ENCODE results near the gene GOT2. TPM values are rescaled to one million over a fixed set of nuclear protein-coding genes. Genes with fewer than 3 reads are reported as not detected.

The GOT2 gene
- polyA plus RNA-seq, 2 of the 4 experiments (the other 2 are of a cell fraction): 134 to 168 TPM

- H3K27ac ChIP-seq: no peak overlapping the region
- H3K4me1 ChIP-seq: no peaks in the 10 kb centered on the region
- no peak for TF ChIP-seq ATOH8 (CRISPR knock-in tag; IDR thresholded peaks at IDR 0.05; ENCODE audit: low read depth)
- no peak for TF ChIP-seq NPAS2 (CRISPR knock-in tag; IDR thresholded peaks at IDR 0.05; ENCODE audit: borderline replicate concordance)
- no peak for TF ChIP-seq SMC3 (IDR thresholded peaks at IDR 0.05)
- no peak for TF ChIP-seq E2F6 (IDR thresholded peaks at IDR 0.05; ENCODE audit: borderline replicate concordance, low read depth)
- TF ChIP-seq BHLHE40 (IDR thresholded peaks at IDR 0.05; ENCODE audit: low read depth, low read length): no peak
- no peak for TF ChIP-seq MAFK (IDR thresholded peaks at IDR 0.05; ENCODE audit: partially characterized antibody)
- no peak for TF ChIP-seq POLR2A (IDR thresholded peaks at IDR 0.05; ENCODE audit: low read length)
- no peak for TF ChIP-seq RARB (CRISPR knock-in tag; IDR thresholded peaks at IDR 0.05)
- no peak for TF ChIP-seq ZC3H11A (IDR thresholded peaks at IDR 0.05)
- TF ChIP-seq HDAC2 (IDR thresholded peaks at IDR 0.05): no peak
- TF ChIP-seq CHD2 (IDR thresholded peaks at IDR 0.05; ENCODE audit: low read length, partially characterized antibody): no peak
- TF ChIP-seq POLR2AphosphoS2 (conservative IDR thresholded peaks at IDR 0.05; ENCODE audit: low read length): no peak
- no peak for TF ChIP-seq MYC (IDR thresholded peaks at IDR 0.05; ENCODE audit: borderline replicate concordance, low read length)
- TF ChIP-seq RFX5 (IDR thresholded peaks at IDR 0.05): no peak
- no peak for TF ChIP-seq FOXS1 (CRISPR knock-in tag; IDR thresholded peaks at IDR 0.05)
- no peak for TF ChIP-seq BCL3 (IDR thresholded peaks at IDR 0.05)
- TF ChIP-seq REST (IDR thresholded peaks at IDR 0.05): no peak
- H3K4me3 ChIP-seq: no peak overlapping the region
- CTCF ChIA-PET: interaction anchor here (1.1 to 1.5 kb wide), 3 partner anchors 20 to 35 kb away, joined by 3 to 4 read pairs (median 3); partner anchors contain the start of gene GOT2
- WGBS (ENCODE audit: missing lambda C conversion rate): 70% methylated on average over 4 of the region's 4 CpGs
- H3K4me2 ChIP-seq: no peak overlapping the region
- FAIRE-seq (no peak), DNase-seq (ENCODE audit: low read depth in 1 of 2, low spot score in 1 of 2) (no peak), ATAC-seq (no peak)
- H3K9me3 ChIP-seq: no peaks in the 10 kb centered on the region
- POLR2A ChIA-PET: no interaction called here
Observed at GRCh38 chr16:58699151-58699550, 35.0 kb downstream of the GOT2 start.

- Histone ChIP-seq H3K4me1 (no peaks in the 10 kb centered on the region), H3K27ac (no peak overlapping the region), H3K4me3 (no peak overlapping the region), H3K4me2 (no peak overlapping the region), H3K9me3 (peaks cover 9% of the 10 kb centered on the region; the same call in 2 of the 3 replicates)
- TF ChIP-seq EHF (CRISPR knock-in tag; IDR thresholded peaks at IDR 0.05): no peak
- no peak for TF ChIP-seq HOXA7 (CRISPR knock-in tag; IDR thresholded peaks at IDR 0.05)
- TF ChIP-seq BCL3 (IDR thresholded peaks at IDR 0.05): no peak
- no peak for TF ChIP-seq ESRRA (IDR thresholded peaks at IDR 0.05; ENCODE audit: borderline replicate concordance, low read length)
- no peak for FAIRE-seq
- no peak for DNase-seq (ENCODE audit: low read depth in 1 of 2, low spot score in 1 of 2)
- ChIA-PET CTCF (no interaction called here), POLR2A (no interaction called here)
- no peak for ATAC-seq
- 0% methylated on average over 1 of the region's 1 CpG for WGBS (ENCODE audit: missing lambda C conversion rate)
Observed at GRCh38 chr16:58695368-58695767, 38.7 kb downstream of the GOT2 start.

All from A549 (cell line).